BE2C (cell line): ENCODE data around the gene MAST3.

Experiments
- DNase-seq: peaks from one replicate; pipeline ENCODE4 v3.0.0-alpha.2; 2020
- H3K27me3 ChIP-seq: fragments of 250-450 bp; sonication (Bioruptor Pico); 2 replicates; pipeline ENCODE4 v1.5.1; 2020; ENCODE audit warnings: mild to moderate bottlenecking
- H3K36me3 ChIP-seq: fragments of 250-450 bp; sonication (Bioruptor Pico); 2 replicates; pipeline ENCODE4 v1.5.1; 2020; ENCODE audit warnings: mild to moderate bottlenecking
- H3K4me1 ChIP-seq: fragments of 250-450 bp; sonication (Bioruptor Pico); 2 replicates; pipeline ENCODE4 v1.5.1; 2020
- H3K4me3 ChIP-seq: 2 replicates; pipeline ENCODE4 v1.5.1; 2011; ENCODE audit warnings: low read depth, low read length
- H3K9me3 ChIP-seq: fragments of 250-450 bp; sonication (Bioruptor Pico); 2 replicates; pipeline ENCODE4 v1.5.1; 2020
- CTCF ChIP-seq: IDR thresholded peaks from 2 replicates; pipeline ENCODE4 v1.5.1; 2012; ENCODE audit warnings: mild to moderate bottlenecking, low read depth, low read length

The MAST3 gene

DNA sequence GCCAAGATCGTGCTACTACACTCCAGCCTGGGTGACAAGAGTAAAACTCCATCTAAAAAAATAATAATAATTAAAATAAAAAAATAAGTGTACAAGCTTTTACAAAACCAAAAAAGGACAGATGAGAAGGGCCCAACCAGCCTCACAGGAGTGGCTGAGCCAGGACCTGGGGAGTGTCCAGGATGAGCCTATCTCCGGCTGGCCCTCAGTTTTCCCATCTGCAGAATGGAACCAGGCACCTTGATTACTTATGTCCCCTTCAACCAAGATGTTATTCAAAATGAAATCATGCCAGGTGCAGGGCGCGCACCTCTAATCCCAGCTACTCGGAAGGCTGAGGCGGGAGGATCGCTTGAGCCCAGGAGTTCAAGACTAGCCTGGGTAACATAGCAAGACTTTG lies 66.5 kb downstream of the MAST3 start:
- Histone ChIP-seq H3K9me3 (no peaks in the 10 kb centered on the region), H3K36me3 (peaks cover 58% of the 10 kb centered on the region), H3K4me3 (no peak overlapping the region), H3K27me3 (no peaks in the 10 kb centered on the region), H3K4me1 (peaks cover 3% of the 10 kb centered on the region; the same call in 1 of the 2 replicates)
- TF ChIP-seq CTCF, result no peak
- DNase-seq, result no peak

- no peak overlapping the region for H3K4me3 ChIP-seq
- peaks cover 3% of the 10 kb centered on the region; the same call in 1 of the 2 replicates for H3K4me1 ChIP-seq
- no peaks in the 10 kb centered on the region for H3K27me3 ChIP-seq
- no peak for TF ChIP-seq CTCF
- DNase-seq, result no peak
- no peaks in the 10 kb centered on the region for H3K9me3 ChIP-seq
- peaks cover 46% of the 10 kb centered on the region for H3K36me3 ChIP-seq
Observed at GRCh38 chr19:18165794-18166544, 68.4 kb downstream of the MAST3 start.

DNA sequence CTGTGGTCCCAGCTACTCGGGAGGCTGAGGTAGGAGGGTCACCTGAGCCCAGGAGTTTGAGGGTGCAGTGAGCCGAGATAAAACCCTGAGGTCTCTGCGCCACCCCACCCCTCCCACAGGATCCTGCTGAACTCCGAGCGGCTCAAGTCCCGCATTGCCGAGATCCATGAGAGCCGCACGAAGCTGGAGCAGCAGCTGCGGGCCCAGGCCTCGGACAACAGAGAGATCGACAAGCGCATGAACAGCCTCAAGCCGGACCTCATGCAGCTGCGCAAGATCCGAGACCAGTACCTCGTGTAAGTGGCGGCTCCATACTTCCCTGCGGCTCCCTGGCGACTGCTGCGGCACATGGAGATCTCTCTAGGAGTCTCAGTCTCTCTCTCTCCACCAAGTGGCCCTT lies 69.4 kb downstream of the MAST3 start:
- no peak for TF ChIP-seq CTCF
- H3K36me3 ChIP-seq, result peaks cover 41% of the 10 kb centered on the region
- no peaks in the 10 kb centered on the region for H3K27me3 ChIP-seq
- H3K4me3 ChIP-seq, result no peak overlapping the region
- H3K4me1 ChIP-seq, result no peaks in the 10 kb centered on the region
- H3K9me3 ChIP-seq, result no peaks in the 10 kb centered on the region
- no peak for DNase-seq

DNA sequence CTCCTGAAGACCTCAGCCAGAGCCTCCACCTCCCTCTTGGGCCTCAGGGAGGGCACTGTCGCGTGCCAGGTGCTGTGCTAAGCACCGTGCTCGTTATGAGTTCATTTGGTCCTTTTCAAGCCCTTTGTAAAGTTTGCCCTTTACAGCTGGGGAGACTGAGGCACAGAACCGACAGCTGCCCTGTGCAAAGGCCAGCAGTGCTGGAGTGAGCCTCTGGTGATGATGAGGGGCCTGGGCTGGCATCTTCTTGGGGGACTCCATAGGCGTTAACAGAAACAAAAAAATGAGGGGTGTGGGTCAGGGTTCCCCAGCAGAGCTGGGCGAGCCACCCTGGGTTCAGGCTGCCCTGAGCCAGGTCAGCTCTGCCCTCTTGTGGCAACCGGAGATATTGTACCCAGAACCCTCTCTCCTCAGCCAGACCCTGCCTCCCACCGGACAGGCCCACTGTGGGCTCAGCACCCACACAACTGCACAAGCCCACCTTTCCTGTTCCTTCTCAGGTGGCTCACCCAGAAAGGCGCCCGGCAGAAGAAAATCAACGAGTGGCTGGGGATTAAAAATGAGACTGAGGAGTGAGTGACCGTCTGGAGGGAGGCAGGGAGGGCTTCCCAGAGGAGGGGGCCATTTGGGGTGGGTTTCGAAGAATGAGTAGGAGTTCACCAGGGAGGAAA lies 70.5 kb downstream of the MAST3 start:
- peak; percentile 85 for TF ChIP-seq CTCF
- Histone ChIP-seq H3K36me3 (peaks cover 33% of the 10 kb centered on the region), H3K4me3 (no peak overlapping the region), H3K4me1 (no peaks in the 10 kb centered on the region), H3K27me3 (no peaks in the 10 kb centered on the region), H3K9me3 (no peaks in the 10 kb centered on the region)
- peak; percentile 68 for DNase-seq

DNA sequence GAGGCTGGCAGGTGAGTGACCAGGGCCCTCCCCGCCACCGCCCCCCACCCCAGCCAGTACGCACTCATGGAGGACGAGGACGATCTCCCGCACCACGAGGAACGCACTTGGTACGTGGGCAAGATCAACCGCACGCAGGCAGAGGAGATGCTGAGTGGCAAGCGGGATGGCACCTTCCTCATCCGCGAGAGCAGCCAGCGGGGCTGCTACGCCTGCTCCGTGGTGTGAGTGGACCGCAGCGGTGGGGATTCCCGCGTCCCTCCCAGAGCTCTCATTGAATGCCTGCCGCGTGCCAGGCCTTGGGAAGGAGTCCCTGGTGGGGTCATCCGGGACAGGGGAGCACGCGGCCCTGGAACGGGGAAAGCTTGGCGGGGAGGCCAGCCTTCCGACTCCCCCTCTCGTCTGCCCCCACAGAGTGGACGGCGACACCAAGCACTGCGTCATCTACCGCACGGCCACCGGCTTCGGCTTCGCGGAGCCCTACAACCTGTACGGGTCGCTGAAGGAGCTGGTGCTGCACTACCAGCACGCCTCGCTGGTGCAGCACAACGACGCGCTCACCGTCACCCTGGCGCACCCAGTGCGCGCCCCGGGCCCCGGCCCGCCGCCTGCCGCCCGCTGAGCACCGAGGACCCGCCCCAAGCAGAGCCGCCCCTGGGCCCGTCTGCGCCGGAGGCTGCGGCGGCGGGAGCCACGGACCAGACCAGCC lies 71.2 kb downstream of the MAST3 start:
- H3K9me3 ChIP-seq, result no peaks in the 10 kb centered on the region
- H3K4me1 ChIP-seq, result peaks cover 4% of the 10 kb centered on the region
- H3K27me3 ChIP-seq, result no peaks in the 10 kb centered on the region
- H3K4me3 ChIP-seq, result no peak overlapping the region
- TF ChIP-seq CTCF, result no peak
- DNase-seq, result no peak
- H3K36me3 ChIP-seq, result peaks cover 26% of the 10 kb centered on the region
